Stimulated activated CD4-positive, alpha-beta T cell treated with anti-CD3 and anti-CD28 coated beads, Interleukin-2, amount 100 ng/mL, for 48 hours (primary cell): ENCODE results near the gene KCNK7.

Source experiments
- DNase-seq, 2 donors: peaks; one replicate each; pipeline ENCODE4 v3.0.0-alpha.2; 2020

The KCNK7 gene

DNA sequence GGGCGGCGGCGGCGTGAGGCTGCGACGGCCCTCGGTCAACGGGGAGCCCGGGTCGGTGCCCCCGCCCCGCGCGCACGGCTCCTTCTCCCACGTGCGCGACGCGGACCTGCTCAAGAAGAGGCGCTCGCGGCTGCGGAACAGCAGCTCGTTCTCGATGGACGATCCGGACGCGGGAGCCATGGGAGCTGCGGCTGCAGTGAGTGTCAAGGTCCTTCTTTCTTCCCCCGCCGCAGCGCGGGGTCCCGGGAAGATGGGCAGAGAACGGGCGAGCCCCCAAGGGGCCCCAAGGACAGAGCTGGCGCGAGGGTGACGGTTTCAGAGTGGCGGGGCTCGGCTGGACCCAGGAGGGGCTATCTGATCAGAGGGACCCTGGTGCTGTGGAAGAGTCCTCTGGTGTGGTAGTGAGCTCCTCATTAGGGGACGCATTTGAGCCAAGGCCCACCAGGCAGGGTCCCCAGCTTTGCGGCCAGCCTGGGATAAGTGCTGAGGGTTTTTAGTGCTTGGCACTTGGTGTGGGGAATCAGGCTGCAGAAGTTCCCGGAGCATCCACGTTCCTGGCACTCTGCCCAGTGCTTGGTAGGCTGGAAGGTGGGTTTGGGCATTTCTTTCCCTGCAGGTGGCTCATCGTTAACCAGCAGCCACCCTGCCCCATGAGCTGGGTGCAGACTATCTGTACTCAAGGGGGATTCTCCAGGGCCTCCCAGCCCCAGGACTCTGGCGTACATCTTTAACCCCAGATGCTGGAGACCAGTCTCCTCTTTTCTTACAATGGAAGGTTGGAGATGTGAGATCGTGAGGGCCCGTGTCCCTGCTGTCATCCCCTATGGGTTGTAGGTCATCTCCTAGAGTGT, 10.0 kb downstream of the KCNK7 start:
- no peak for DNase-seq

DNA sequence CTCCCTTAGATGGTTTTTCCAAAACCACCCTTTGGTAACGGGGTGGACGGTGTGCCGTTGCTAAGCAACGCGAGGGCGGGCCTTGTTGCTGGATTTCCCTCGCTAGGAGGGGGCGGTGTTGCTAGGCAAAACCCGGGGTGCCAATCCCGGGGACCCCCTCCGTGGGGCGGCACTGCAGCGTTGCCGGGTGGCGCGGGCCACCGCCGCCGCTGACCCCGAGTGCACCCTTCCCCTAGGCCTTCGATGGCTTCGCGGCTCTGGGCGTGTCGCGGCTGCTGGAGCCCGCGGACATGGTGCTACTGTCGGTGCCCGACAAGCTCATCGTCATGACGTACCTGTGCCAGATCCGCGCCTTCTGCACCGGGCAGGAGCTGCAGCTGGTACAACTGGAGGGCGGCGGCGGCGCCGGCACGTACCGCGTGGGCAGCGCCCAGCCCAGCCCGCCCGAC, 10.9 kb downstream of the KCNK7 start:
- no peak for DNase-seq

DNA sequence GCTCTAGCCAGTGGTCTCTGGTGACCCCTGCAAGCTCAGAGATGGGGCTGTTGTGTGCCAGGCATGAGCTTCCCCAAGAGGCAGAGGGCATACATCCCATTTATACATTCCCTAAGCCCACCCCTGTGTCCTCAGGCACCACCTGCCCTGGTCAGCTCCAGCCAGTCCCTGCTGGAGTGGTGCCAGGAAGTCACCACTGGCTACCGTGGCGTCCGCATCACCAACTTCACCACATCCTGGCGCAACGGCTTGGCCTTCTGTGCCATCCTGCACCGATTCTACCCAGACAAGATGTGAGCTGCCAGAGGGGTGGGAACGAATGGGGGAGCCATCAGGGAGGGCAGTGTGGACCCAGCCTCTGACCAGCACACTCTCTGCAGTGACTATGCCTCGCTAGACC, 11.5 kb downstream of the KCNK7 start:
- DNase-seq, result no peak

DNA sequence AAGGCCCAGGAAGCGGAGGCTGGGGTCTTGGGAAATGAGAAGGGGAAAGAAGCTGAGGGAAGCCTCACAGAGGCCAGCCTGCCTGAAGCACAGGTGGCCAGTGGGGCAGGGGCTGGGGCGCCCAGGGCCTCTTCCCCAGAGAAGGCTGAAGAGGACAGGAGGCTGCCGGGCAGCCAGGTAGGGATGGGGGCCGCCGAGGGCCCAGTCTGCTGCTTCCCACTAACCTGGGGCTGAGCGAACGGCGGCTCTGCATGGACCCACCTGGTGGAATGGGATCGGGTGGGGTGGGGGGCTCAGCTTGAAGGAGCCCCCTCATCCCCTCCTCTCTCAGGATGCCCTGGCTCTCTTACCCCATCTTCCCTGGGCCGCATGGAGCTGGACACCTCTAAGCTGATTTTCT, 12.0 kb downstream of the KCNK7 start:
- no peak for DNase-seq

DNA sequence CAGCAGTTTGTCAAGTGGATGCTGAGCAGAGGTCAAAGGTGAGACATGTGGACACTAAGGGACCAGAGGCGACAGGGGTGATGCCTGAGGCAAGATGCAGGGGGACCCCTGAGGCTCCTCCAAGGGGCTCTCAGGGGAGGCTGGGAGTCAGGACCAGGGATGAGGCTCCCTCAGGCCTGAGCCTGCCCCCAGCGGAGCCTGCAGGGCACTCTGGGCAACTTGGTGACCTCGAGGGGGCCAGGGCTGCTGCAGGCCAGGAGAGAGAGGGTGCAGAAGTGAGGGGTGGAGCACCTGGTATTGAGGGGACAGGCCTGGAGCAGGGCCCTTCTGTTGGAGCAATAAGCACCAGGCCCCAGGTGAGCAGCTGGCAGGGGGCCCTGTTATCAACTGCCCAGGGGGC, 13.7 kb downstream of the KCNK7 start:
- DNase-seq, result no peak

DNA sequence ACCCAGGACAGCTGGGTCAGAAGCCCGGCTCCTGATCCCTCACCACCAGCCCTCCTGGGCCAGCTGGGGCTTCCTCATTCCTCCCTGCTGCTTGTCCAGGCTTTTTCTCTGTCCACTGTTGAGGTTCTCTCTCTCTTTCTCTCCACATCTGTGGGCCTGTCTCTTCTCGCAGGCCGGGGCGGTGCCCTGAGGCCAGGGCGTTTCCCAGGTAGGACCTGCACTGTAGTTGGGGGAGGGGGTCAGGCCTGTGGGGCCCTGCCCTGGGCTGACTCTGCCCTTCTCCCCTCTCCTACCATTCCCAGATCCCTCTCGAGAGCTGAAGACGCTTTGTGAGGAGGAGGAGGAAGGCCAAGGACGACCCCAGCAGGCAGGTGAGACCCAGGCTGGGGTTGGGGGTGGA, 14.8 kb downstream of the KCNK7 start:
- no peak for DNase-seq

DNA sequence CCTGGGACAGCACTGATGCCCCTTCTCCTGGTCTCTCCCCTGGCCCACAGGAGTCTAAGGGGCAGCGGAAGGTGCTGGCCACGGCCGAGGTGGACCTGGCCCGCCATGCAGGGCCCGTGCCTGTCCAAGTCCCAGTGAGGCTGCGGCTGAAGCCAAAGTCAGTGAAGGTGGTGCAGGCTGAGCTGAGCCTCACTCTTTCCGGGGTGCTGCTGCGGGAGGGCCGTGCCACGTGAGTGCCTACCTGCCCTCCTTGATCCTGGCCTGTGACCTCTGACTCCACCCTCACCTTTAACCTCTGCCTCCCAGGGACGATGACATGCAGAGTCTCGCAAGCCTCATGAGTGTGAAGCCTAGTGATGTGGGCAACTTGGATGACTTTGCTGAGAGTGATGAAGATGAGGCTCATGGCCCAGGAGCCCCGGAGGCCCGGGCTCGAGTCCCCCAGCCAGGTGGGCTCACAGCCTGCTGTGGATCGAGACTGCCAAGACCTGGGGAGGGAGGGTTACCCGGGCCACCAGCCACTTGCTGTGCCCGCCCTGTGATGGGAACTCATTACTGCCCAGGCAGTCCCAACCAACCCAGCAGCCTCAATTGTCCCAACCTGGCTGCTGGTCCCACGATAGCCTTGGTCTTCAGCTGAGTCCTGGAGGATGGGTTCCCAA, 15.4 kb downstream of the KCNK7 start:
- no peak for DNase-seq

DNA sequence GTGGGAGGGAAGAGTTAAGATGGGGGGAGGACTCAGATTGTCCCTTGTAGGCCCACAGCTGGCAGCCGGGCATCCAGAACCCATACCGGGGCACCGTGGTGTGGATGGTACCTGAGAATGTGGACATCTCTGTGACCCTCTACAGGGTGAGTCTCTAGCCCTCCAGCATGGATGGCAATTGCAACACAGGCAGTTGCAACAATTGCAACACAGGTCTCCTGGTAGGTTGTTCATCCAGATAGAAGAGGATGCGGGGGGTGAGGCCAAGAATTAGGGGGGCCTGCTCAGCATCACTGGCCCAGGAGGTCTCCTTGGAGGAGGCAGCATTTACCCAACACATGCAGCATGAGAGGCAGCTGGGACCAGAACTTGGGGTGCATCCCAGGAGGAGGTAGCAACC, 16.3 kb downstream of the KCNK7 start:
- DNase-seq, result no peak

DNA sequence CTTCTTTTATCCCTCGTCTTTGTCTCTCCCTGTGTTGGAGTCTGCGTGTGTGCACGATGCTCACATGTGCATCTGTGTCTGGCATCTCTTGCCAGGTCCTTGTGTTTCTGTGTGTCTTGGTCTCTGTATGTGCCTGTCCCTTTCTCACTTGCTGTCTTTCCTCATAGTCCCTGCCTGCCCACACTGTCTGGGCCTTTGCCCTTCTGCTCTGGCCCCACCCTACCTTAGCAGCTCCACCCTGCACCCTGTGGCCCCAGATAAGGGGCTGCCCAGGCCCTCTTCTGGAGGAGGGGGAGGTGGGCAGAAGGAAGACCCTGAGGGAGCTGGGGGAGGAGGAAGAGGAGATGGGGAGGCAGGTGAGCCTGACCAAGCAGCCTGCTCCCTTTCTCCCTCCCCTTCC, 16.9 kb downstream of the KCNK7 start:
- DNase-seq, result no peak

DNA sequence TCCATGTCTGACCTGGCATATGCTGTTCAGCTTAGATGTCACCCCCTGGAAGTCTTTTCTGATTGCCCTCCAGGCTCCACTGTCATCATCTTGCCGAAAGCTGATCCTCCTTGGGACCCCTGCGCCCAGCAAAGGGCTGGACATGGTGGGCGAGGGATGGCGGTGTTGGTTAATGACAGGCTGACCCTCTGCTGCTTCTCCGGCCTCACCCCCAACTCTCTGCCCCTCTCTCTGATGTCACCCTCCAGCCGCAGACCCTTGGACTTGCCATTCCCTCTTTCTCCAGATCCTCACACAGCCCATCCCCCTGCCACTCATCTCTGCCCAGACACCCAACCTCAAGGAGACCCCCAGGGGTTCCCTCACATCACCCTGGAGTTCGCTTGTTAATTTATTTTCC, 17.5 kb downstream of the KCNK7 start:
- DNase-seq, result no peak

DNA sequence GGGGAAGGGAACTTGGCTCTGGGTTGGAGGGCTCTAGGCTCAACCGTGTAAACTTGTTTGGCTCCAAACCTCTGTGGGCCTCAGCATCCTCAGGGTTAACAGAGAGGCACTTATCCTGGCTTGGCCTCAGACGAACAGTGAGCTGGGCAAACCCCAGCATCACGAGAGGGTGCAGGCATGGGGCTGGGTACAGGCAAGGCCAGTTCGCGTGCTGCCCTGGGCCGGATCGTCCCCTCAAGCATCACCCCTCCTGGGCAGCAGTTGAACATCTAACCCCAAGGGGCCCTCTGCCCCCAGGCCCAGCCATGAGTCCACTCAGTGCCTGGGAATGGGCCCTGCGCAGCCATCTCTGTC, 17.9 kb downstream of the KCNK7 start:
- no peak for DNase-seq

DNA sequence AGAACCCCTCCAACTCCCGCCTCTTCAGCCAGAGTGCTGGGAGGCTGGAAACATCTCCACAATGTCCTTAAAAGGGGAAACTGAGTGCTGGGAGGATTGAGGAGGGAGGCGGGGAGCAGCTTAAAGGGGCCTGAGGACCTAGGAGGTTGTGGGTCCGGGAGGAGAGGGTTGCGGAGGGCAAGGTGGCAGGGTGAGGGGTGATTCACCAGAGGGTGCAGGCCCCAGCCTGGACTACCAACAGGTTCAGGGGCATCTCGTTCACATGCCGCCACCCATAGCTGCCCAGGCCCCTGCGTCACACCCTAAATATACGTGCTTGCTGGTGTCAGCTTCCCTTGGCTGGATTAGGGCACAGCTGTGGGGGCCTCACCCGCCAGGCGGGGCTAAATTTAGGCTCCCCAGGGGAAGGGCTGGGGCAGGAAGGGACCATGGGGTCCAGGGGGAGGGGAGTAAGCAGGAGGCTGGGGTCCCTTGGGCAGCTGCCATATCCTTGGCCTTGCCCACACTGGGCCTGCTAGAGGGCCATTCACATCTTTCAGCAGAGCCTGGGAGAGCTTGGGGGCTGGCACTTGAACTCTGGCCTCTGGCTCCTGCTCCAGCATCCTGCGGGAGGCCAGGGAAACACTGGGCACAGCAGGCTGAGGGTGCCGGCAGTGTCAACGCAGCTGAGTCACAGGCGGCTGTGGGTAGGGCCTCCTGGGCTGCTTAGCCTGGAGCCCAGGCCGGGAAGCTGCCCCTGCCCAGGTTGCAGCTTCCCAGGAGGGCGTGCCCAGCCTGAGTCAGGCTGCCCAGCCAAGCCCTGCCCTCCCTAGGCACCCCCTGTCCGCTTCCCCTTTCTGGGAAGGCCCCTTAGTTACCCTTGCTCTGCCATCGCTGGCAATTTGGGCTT, 18.5 kb downstream of the KCNK7 start:
- no peak for DNase-seq

DNA sequence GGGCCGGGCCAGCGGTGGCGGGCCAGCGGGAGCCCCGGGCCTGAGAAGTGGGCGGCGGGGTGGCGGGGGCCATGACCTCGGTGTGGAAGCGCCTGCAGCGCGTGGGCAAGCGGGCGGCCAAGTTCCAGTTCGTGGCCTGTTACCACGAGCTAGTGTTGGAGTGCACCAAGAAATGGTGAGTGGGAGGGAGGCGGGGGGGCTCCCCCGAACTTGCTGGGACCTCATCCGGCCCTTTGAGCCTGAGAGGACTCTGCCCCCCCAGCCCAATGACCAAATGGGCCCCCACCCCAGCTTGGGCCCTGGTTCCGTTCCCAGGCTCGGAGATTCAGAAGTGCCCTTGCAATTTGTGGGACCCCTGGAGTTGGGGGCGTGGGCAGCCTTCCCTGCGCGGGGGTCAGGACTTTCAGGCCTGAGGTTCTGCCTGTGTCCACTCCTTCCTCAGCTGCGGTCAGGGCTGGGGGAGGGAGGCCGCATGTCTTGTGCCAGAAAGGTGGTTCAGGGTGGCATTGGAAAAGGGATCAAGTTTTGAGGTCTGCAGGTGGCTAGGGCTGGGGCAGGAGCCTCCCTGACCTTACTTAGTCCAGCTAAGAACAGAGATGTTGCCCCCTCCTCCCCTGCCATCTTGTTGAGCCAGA, 19.3 kb downstream of the KCNK7 start:
- no peak for DNase-seq

DNA sequence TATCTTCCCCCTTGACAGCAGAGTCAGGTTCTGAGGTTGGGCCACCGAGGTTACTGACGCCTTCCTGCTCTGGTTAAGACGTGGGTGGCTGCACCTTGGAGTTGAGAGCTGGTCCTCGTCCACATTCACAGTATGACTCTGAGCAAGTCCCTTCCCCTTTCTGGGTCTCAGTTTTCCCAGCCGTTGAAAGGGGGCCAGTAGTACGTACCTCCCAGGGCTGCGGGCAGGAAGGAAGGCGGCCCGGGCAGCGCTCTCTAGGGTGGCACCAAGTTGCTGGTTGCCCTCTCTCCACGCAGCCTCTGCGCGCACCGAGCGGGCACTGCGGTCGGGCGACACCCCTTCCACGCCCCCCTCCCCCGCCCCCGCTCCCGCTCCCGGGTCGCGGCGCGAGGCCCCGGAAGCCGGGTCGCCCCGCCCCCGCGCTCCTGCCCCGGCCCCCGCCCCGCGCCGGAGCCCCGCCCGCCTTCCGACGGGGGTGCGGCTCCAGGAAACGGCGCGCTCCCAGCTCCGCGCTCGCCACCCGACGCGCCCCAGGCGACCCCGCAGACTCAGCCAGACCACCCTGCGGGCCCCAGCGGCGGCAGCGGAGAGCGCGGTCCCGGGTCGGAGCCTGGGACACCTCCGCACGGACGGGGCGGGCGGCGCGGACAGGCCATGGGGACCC, 19.9 kb downstream of the KCNK7 start, which contains the start of gene EHBP1L1:
Gene EHBP1L1 (plus strand): TSS at position 486 of the 664 bp plus-strand sequence. CDS start 250 bp downstream, outside the sequence.
- DNase-seq, result peak; percentile 61 to 73

DNA sequence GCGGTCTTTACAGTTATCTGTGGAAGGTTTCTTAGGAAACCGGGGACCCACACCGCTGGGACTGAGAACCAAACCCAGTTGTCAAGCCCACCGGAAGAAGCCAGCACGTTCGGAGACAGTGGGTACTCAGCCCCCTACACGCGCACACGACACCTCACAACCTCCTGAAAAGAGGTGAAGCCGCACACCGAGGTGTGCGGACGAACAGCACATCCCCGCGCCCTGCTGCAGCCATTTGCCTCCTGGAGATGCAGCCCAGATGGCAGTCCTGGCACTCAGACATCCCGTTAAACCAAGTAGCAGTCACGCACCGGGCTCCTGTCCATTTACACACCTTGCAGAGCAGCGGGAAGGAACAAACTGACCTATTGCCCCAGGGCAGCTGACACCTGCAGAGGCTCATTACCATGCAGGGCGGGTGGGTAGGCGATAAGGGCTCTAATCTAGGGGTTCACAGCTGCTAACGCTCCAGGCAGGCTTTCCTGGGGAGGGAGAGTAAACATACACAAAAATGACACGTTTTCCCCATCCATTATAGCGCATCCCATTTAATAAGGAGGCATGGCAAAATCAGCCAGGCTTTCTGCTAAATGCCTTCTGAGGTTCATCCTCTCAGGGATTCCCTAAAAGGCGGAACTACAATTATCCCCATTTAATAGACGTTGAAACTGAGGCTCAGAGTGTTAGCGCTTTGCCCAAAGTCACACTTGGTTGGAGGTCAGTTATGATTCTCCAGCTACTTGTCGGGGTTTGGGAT, 20.6 kb downstream of the KCNK7 start:
- no peak for DNase-seq

DNA sequence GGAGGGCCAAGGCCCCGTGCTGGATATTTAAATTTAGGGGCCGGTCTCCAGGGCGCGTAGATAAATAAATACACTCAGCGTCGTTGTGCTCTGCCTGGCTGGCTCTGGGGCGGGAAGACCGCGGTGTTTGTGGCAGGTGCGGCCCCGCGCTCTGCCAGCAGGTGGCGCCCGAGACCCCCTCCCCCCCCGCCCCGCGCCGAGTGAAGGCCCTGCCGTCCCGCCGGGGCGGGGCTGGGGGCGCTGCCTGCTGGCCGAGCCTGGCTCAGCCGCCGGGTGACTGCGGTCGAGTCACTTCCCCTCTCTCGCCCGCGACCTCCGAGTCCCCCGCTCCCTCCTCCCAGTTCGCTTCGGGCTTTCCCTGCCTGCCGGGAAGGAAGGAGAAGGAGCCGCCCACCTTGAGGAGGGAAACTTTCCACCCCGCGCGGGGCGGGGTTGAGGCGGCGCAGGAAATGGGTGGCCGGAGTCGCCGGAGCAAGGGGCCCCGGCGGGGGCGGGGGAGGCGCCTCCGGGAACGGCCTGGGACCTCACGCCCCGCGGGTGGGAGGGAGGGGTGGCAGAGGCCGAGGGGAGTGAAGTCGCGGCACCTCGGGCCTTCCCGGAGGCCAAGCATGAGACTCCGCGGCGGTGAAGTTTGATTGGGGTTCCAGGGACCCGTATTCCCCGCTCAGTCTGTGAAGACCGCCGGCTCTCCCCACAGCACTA, 21.3 kb downstream of the KCNK7 start:
- peak; percentile 85 to 86 for DNase-seq

DNA sequence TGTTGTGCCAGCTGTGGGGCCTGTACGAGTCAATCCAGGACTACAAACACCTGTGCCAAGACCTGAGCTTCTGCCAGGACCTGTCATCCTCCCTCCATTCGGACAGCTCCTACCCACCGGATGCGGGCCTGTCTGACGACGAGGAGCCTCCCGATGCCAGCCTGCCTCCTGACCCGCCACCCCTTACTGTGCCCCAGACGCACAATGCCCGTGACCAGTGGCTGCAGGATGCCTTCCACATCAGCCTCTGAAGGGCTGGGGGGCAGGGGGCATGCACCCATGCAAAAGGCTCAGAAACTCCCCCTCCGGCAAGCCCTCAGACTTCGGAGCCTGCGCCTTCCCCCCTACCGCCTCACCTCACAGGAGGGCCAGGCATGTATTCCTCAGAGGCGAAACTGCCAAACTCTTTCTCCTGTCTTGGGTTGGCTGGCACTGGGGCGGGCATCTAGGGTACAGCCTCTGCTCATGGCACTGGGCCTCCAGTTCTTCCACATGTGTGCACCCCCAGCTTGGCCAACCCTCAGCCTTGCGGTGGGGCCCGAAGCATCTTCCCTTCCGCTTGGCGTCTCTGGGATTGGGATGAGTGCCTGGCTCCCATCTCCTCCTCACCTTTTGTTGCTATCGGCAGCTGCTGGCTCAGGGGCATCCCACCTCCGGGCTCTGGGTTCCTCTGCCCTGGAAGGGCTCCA, 22.1 kb downstream of the KCNK7 start:
- DNase-seq, result no peak

DNA sequence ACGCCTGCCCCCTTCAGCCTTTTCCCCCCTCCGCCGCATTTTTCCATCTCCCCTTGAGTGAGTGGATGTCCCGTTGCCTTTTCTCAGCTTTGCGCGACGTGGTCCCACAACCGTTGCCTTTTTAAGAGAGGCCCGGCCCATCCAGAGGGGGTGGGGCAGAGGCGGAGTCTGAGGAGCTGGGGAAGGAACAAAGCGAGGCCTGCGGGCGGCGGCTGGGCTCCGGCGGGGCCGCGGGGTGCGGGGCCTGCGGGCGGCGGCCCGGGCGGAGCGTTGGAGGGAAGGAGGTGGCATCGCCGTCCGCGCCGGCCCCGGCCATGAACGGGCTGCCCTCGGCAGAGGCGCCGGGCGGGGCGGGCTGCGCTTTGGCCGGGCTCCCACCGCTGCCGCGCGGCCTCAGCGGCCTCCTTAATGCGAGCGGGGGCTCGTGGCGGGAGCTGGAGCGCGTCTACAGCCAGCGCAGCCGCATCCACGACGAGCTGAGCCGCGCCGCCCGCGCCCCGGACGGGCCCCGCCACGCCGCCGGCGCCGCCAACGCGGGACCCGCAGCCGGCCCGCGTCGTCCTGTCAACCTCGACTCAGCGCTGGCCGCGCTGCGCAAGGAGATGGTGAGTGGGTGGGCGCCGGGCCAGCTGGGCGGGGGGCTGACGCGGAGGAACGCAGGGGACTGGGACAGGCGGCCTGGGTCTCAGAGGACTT, 23.1 kb downstream of the KCNK7 start, which contains the start of gene FAM89B:
Gene FAM89B (plus strand): TSS at position 183 of the 696 bp plus-strand sequence. CDS start 132 bp downstream, at position 315.
- peak; percentile 83 to 85 for DNase-seq

DNA sequence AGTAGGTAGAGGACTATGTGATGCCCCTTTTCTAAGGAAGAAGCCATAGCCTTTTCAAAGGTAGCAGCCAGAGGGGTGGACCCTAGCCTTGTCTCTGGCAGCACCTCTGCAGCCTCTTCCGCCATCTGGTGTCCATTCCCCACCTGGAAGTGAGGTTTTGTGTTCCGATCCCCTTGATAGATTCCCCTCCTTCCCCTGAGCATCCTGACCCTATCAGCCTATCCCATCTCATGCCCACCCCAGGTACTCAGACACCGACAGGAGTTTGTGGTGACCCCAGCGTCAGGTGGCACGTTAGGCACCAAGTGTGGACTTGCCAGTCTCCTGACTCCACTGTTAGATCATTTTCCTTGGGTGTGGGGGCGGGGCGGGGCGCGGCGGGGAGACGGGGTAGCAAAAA, 23.7 kb downstream of the KCNK7 start:
- DNase-seq, result no peak
